GDM1 (cell line): Measurements from ENCODE around the gene ATP6V0A1.

Source experiments
- DNase-seq: peaks from one replicate; lab custom pipeline; 2025; lab: John Stamatoyannopoulos, UW

Gene ATP6V0A1

GRCh38 chr17:42518755-42519545 is 60.3 kb downstream of the ATP6V0A1 start:
- DNase-seq: peak; percentile 69

GRCh38 chr17:42519546-42520491 is 61.1 kb downstream of the ATP6V0A1 start:
- DNase-seq: peak; percentile 5

GRCh38 chr17:42520540-42520951 is 61.9 kb downstream of the ATP6V0A1 start:
- DNase-seq: no peak

GRCh38 chr17:42521036-42521435 is 62.4 kb downstream of the ATP6V0A1 start:
- no peak for DNase-seq

- DNase-seq: no peak
These were observed 63.1 kb downstream of the ATP6V0A1 start for GRCh38 chr17:42521666-42522262.

- no peak for DNase-seq
These were observed 63.6 kb downstream of the ATP6V0A1 start for GRCh38 chr17:42522263-42522790.

GRCh38 chr17:42522798-42523278 is 64.2 kb downstream of the ATP6V0A1 start:
- DNase-seq: no peak

- no peak for DNase-seq
These were observed 66.5 kb downstream of the ATP6V0A1 start for GRCh38 chr17:42525221-42525620.

GRCh38 chr17:42526031-42526444 is 67.4 kb downstream of the ATP6V0A1 start:
- DNase-seq: no peak

- no peak for DNase-seq
These were observed 69.3 kb downstream of the ATP6V0A1 start for GRCh38 chr17:42527932-42528331.

- no peak for DNase-seq
These were observed 70.4 kb downstream of the ATP6V0A1 start for GRCh38 chr17:42529061-42529460.

- no peak for DNase-seq
These were observed 72.3 kb downstream of the ATP6V0A1 start for GRCh38 chr17:42530952-42531454.

- DNase-seq: peak; percentile 39
These were observed 73.0 kb downstream of the ATP6V0A1 start for GRCh38 chr17:42531455-42532354.

- DNase-seq: no peak
These were observed 76.7 kb downstream of the ATP6V0A1 start for GRCh38 chr17:42535155-42536047.

GRCh38 chr17:42536048-42536371 is 77.3 kb downstream of the ATP6V0A1 start, which contains the start of gene NAGLU:
TSS of gene NAGLU (plus strand) at chr17:42536241. CDS start at chr17:42536273, 32 bp downstream.
- peak; percentile 83 for DNase-seq

- peak; percentile 55 for DNase-seq
These were observed 77.9 kb downstream of the ATP6V0A1 start for GRCh38 chr17:42536372-42537155.

GRCh38 chr17:42537156-42537805 is 78.6 kb downstream of the ATP6V0A1 start:
- DNase-seq: no peak

GRCh38 chr17:42537826-42538451 is 79.3 kb downstream of the ATP6V0A1 start:
- no peak for DNase-seq
